Activated T-cell treated with anti-CD3 and anti-CD28 coated beads, Interleukin-2, amount 50 U/mL, for 48 hours (primary cell): ENCODE results near the gene PGAP6.
"Not testable (repeated sequence)": the region's sequence is repeated elsewhere in the genome, so short reads cannot be mapped to it uniquely, and the experiment has no call there.

ENCODE experiments used
- DNase-seq, 2 experiments: peaks; one replicate each; pipeline ENCODE4 v3.0.0-alpha.2; 2020

Gene PGAP6

GRCh38 chr16:379183-379960 lies 2.4 kb downstream of the PGAP6 start:
- no peak for DNase-seq

GRCh38 chr16:378821-379182 lies 3.0 kb downstream of the PGAP6 start:
- no peak for DNase-seq

- DNase-seq: not testable (repeated sequence)
Measured at GRCh38 chr16:378113-378820, 3.5 kb downstream of the PGAP6 start.

GRCh38 chr16:377419-377951 lies 4.3 kb downstream of the PGAP6 start:
- DNase-seq: no peak

GRCh38 chr16:376817-377418 lies 4.9 kb downstream of the PGAP6 start:
- DNase-seq: no peak

GRCh38 chr16:375927-376816 lies 5.6 kb downstream of the PGAP6 start:
- no peak for DNase-seq

- DNase-seq: no peak
Measured at GRCh38 chr16:375212-375611, 6.6 kb downstream of the PGAP6 start.

- no peak for DNase-seq
Measured at GRCh38 chr16:374616-374926, 7.2 kb downstream of the PGAP6 start.

GRCh38 chr16:373848-374615 lies 7.7 kb downstream of the PGAP6 start:
- no peak for DNase-seq

- no peak for DNase-seq
Measured at GRCh38 chr16:373020-373598, 8.7 kb downstream of the PGAP6 start.

GRCh38 chr16:372302-372983 lies 9.3 kb downstream of the PGAP6 start:
- DNase-seq: no peak

- no peak for DNase-seq
Measured at GRCh38 chr16:371515-372301, 10.1 kb downstream of the PGAP6 start.

- DNase-seq: no peak
Measured at GRCh38 chr16:370979-371514, 10.7 kb downstream of the PGAP6 start.

GRCh38 chr16:370443-370842 lies 11.3 kb downstream of the PGAP6 start, which contains the start of gene MRPL28:
TSS of gene MRPL28 (minus strand) at chr16:370538. CDS start at chr16:370218, 320 bp downstream.
- peak; percentile 95 to 96 for DNase-seq

- DNase-seq: no peak
Measured at GRCh38 chr16:369866-370436, 11.8 kb downstream of the PGAP6 start.

GRCh38 chr16:369275-369865 lies 12.4 kb downstream of the PGAP6 start:
- DNase-seq: no peak

- DNase-seq: no peak
Measured at GRCh38 chr16:368388-369158, 13.2 kb downstream of the PGAP6 start.

GRCh38 chr16:367333-367903 lies 14.4 kb downstream of the PGAP6 start:
- no peak for DNase-seq
